Measurements from ENCODE around the gene SURF6.

DNA sequence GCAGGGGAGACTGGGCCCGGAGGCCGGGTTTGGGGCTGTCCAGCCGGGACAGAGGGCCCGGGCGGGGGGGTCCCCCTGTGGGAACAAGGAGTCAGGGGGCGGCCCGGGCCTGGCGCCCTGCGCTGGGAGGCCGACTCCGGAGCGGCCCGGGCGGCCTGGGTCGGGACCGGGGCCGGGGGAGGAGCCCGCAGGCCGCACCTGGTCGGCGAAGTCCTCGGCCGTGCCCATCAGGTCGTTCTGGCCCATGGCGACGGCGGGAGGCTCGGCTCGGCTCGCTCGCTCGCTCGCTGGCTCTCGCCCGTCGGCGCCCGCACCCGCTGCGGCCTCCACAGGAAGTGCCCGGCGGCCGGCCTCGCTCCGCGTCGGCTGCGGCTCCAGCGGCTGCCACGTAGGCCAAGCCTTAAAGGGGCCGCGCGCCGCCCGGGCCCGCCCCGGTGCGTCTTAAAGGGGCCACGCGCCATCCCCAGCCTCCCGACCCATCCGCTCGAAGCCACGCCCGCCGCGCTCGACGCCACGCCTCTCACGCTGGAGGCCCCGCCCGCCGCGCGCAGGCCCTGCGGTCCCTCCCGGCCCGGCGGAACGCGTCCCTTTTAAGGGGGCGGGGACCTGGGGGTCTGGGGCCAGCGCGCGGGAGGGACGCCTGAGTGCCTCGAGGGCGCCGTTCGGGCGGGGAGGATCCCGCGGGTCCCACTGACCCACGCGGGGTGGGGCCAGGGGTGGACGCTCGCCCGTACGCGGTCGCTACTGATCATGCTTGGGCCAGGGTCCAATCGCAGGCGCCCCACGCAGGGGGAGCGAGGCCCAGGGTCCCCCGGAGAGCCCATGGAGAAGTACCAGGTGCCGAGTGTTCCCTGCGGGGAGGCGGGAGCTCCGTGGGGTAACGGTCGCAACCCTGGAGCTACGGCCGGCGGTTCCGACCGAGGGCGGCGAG is 40.0 kb upstream of the SURF6 start, which contains the start of the genes STKLD1 and SURF4:
- peak; percentile 68 for TF ChIP-seq POLR2A (IDR thresholded peaks at IDR 0.05; ENCODE audit: low read depth)
- TF ChIP-seq, protein P1, sequence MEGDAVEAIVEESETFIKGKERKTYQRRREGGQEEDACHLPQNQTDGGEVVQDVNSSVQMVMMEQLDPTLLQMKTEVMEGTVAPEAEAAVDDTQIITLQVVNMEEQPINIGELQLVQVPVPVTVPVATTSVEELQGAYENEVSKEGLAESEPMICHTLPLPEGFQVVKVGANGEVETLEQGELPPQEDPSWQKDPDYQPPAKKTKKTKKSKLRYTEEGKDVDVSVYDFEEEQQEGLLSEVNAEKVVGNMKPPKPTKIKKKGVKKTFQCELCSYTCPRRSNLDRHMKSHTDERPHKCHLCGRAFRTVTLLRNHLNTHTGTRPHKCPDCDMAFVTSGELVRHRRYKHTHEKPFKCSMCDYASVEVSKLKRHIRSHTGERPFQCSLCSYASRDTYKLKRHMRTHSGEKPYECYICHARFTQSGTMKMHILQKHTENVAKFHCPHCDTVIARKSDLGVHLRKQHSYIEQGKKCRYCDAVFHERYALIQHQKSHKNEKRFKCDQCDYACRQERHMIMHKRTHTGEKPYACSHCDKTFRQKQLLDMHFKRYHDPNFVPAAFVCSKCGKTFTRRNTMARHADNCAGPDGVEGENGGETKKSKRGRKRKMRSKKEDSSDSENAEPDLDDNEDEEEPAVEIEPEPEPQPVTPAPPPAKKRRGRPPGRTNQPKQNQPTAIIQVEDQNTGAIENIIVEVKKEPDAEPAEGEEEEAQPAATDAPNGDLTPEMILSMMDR (IDR thresholded peaks at IDR 0.05) = peak in 1 of 3 experiments; percentile 24
